ENCODE measurements around the gene CRYBA4. TPM values are rescaled to one million over a fixed set of nuclear protein-coding genes. Genes with fewer than 3 reads are reported as not detected.

CRYBA4 gene
- polyA plus RNA-seq: 0.06 TPM
- long read RNA-seq, donor 1: 0 reads
- long read RNA-seq, donor 2: 0 reads
- long read RNA-seq, donor 3: 0 reads
- long read RNA-seq, donor 4: 0 reads
- long read RNA-seq, donor 5: 0 reads
- long read RNA-seq, donor 6: 0 reads
- long read RNA-seq, donor 7: 0 reads
- long read RNA-seq, donor 8: 0 reads
- long read RNA-seq, donor 9: 0 reads
- long read RNA-seq, donor 10: 0 reads
- long read RNA-seq, donor 11: 0 reads

GRCh38 chr22:26621663-26622062 is at the start of gene CRYBA4:
Gene CRYBA4 (plus strand): TSS chr22:26621963. CDS start chr22:26622597, 634 bp downstream.
- Histone ChIP-seq H3K4me1 (ENCODE audit: control insufficient read depth, insufficient read depth, low read length) (peaks cover 5% of the 10 kb centered on the region), H3K4me3 (ENCODE audit: low read length) (no peak within 1 kb of the TSS), H3K36me3 (ENCODE audit: control insufficient read depth, insufficient read depth, low read length) (no peaks in the 10 kb centered on the region), H3K27ac (ENCODE audit: low read length) (no peak within 1 kb of the TSS), H3K9me3 (ENCODE audit: control insufficient read depth, low read depth, low read length) (no peaks in the 10 kb centered on the region), H3K27me3 (ENCODE audit: control insufficient read depth, insufficient read depth, low read length) (no peaks in the 10 kb centered on the region)
- no CpG with 5 or more reads among the region's 7 CpGs for WGBS (ENCODE audit: insufficient coverage, low lambda C conversion rate)
- no peak for DNase-seq

- no peaks in the 10 kb centered on the region for H3K27me3 ChIP-seq (ENCODE audit: control insufficient read depth, insufficient read depth, low read length)
- no CpG with 5 or more reads among the region's 10 CpGs for WGBS (ENCODE audit: insufficient coverage, low lambda C conversion rate)
- peaks cover 3% of the 10 kb centered on the region for H3K4me1 ChIP-seq (ENCODE audit: control insufficient read depth, insufficient read depth, low read length)
- H3K4me3 ChIP-seq (ENCODE audit: low read length): no peak overlapping the region
- H3K9me3 ChIP-seq (ENCODE audit: control insufficient read depth, low read depth, low read length): no peaks in the 10 kb centered on the region
- no peaks in the 10 kb centered on the region for H3K36me3 ChIP-seq (ENCODE audit: control insufficient read depth, insufficient read depth, low read length)
- DNase-seq: peak; percentile 30 to 59
- no peak overlapping the region for H3K27ac ChIP-seq (ENCODE audit: low read length)
Observed at GRCh38 chr22:26573026-26573662, 48.6 kb upstream of the CRYBA4 start.

DNA sequence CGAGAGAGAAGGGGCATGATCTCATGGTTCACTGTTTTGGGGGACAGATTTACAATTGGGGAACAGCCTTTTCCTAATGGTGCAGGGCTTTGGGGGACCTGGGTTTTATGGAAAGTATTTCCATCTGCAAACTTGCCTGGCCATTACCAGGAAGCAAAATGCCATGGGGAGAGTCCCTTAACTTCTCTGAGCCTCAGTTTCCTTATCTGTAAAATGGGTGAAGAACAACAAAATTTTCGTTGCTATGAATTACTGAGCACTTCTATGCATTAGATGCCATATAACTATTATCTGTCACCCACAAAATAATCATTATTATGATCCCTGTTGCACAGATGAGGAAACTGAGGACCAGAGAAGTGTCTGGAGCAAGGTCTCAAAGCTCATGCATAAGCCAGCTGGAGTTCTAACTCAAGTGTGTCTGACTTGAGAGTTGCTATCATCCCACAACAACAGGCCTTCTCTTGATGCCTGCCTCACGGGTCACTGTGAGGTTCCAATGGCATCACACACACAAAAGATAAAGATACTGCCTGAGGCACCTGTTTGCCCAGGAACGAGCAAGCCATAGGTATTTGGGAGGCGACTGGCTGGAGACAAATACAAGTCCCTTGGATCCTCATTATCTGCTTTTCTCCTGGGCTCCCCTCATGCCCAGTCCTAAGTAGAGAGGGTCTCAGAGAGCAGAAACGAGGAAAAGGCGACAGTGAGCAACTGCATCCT is 47.6 kb upstream of the CRYBA4 start:
- no peak overlapping the region for H3K27ac ChIP-seq (ENCODE audit: low read length)
- WGBS (ENCODE audit: insufficient coverage, low lambda C conversion rate): no CpG with 5 or more reads among the region's 7 CpGs
- H3K36me3 ChIP-seq (ENCODE audit: control insufficient read depth, insufficient read depth, low read length): no peaks in the 10 kb centered on the region
- H3K4me1 ChIP-seq (ENCODE audit: control insufficient read depth, insufficient read depth, low read length): peaks cover 3% of the 10 kb centered on the region
- H3K27me3 ChIP-seq (ENCODE audit: control insufficient read depth, insufficient read depth, low read length): no peaks in the 10 kb centered on the region
- no peak overlapping the region for H3K4me3 ChIP-seq (ENCODE audit: low read length)
- no peak for DNase-seq
- H3K9me3 ChIP-seq (ENCODE audit: control insufficient read depth, low read depth, low read length): no peaks in the 10 kb centered on the region

DNA sequence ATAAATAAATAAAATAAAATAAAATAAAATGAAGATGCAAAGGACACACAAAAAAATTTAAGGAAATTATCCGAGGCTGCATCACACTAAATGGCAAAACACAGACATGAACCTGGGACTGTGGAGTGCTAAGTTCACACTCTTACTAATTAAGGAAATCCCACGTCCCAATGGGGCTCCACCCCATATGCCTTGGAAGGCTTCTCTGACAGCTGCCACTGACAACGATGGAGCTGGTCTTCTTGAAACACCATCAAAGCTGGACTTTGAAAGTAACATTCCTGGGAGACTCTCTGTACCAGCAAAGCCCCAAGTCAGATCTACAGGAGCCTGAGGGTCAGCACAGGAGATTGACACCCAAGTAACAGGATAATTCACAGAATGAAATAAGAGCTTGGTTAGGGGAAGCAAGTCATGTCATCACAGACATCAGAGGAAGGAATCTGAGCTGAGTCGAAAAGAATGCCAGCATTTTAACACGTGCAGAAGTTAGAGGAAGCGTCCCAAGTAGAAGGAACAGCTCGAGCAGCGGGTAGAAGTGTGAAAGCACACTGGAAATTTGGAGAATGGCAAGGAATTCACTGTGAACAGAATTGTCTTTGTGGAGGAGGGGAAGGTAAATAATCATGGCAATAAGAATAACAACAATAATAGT is 45.6 kb upstream of the CRYBA4 start:
- no peaks in the 10 kb centered on the region for H3K9me3 ChIP-seq (ENCODE audit: control insufficient read depth, low read depth, low read length)
- no peak overlapping the region for H3K27ac ChIP-seq (ENCODE audit: low read length)
- no peaks in the 10 kb centered on the region for H3K27me3 ChIP-seq (ENCODE audit: control insufficient read depth, insufficient read depth, low read length)
- no peak overlapping the region for H3K4me3 ChIP-seq (ENCODE audit: low read length)
- 81% methylated on average over 6 of the region's 8 CpGs for WGBS (ENCODE audit: insufficient coverage, low lambda C conversion rate)
- peaks cover 3% of the 10 kb centered on the region for H3K4me1 ChIP-seq (ENCODE audit: control insufficient read depth, insufficient read depth, low read length)
- DNase-seq: no peak
- H3K36me3 ChIP-seq (ENCODE audit: control insufficient read depth, insufficient read depth, low read length): no peaks in the 10 kb centered on the region

- Histone ChIP-seq H3K9me3 (ENCODE audit: control insufficient read depth, low read depth, low read length) (no peaks in the 10 kb centered on the region), H3K4me3 (ENCODE audit: low read length) (no peak overlapping the region), H3K4me1 (ENCODE audit: control insufficient read depth, insufficient read depth, low read length) (peaks cover 3% of the 10 kb centered on the region), H3K27ac (ENCODE audit: low read length) (no peak overlapping the region), H3K27me3 (ENCODE audit: control insufficient read depth, insufficient read depth, low read length) (no peaks in the 10 kb centered on the region), H3K36me3 (ENCODE audit: control insufficient read depth, insufficient read depth, low read length) (no peaks in the 10 kb centered on the region)
- no peak for DNase-seq
- WGBS (ENCODE audit: insufficient coverage, low lambda C conversion rate): no CpG with 5 or more reads among the region's 7 CpGs
Observed at GRCh38 chr22:26577081-26577480, 44.7 kb upstream of the CRYBA4 start.

GRCh38 chr22:26579331-26579886 is 42.4 kb upstream of the CRYBA4 start:
- no peak overlapping the region for H3K4me3 ChIP-seq (ENCODE audit: low read length)
- H3K4me1 ChIP-seq (ENCODE audit: control insufficient read depth, insufficient read depth, low read length): no peaks in the 10 kb centered on the region
- 81% methylated on average over 4 of the region's 10 CpGs for WGBS (ENCODE audit: insufficient coverage, low lambda C conversion rate)
- no peak overlapping the region for H3K27ac ChIP-seq (ENCODE audit: low read length)
- H3K36me3 ChIP-seq (ENCODE audit: control insufficient read depth, insufficient read depth, low read length): peaks cover 5% of the 10 kb centered on the region
- no peaks in the 10 kb centered on the region for H3K27me3 ChIP-seq (ENCODE audit: control insufficient read depth, insufficient read depth, low read length)
- H3K9me3 ChIP-seq (ENCODE audit: control insufficient read depth, low read depth, low read length): no peaks in the 10 kb centered on the region
- no peak for DNase-seq

GRCh38 chr22:26580240-26580962 is 41.4 kb upstream of the CRYBA4 start:
- no peaks in the 10 kb centered on the region for H3K4me1 ChIP-seq (ENCODE audit: control insufficient read depth, insufficient read depth, low read length)
- no peaks in the 10 kb centered on the region for H3K27me3 ChIP-seq (ENCODE audit: control insufficient read depth, insufficient read depth, low read length)
- H3K4me3 ChIP-seq (ENCODE audit: low read length): no peak overlapping the region
- peaks cover 5% of the 10 kb centered on the region for H3K36me3 ChIP-seq (ENCODE audit: control insufficient read depth, insufficient read depth, low read length)
- WGBS (ENCODE audit: insufficient coverage, low lambda C conversion rate): 50% methylated on average over 2 of the region's 13 CpGs
- H3K9me3 ChIP-seq (ENCODE audit: control insufficient read depth, low read depth, low read length): no peaks in the 10 kb centered on the region
- DNase-seq: no peak
- H3K27ac ChIP-seq (ENCODE audit: low read length): no peak overlapping the region

- WGBS (ENCODE audit: insufficient coverage, low lambda C conversion rate): no CpG with 5 or more reads among the region's 1 CpG
- Histone ChIP-seq H3K27ac (ENCODE audit: low read length) (no peak overlapping the region), H3K4me1 (ENCODE audit: control insufficient read depth, insufficient read depth, low read length) (no peaks in the 10 kb centered on the region), H3K4me3 (ENCODE audit: low read length) (no peak overlapping the region), H3K36me3 (ENCODE audit: control insufficient read depth, insufficient read depth, low read length) (peaks cover 5% of the 10 kb centered on the region), H3K9me3 (ENCODE audit: control insufficient read depth, low read depth, low read length) (no peaks in the 10 kb centered on the region), H3K27me3 (ENCODE audit: control insufficient read depth, insufficient read depth, low read length) (no peaks in the 10 kb centered on the region)
- no peak for DNase-seq
Observed at GRCh38 chr22:26581026-26581425, 40.7 kb upstream of the CRYBA4 start.

DNA sequence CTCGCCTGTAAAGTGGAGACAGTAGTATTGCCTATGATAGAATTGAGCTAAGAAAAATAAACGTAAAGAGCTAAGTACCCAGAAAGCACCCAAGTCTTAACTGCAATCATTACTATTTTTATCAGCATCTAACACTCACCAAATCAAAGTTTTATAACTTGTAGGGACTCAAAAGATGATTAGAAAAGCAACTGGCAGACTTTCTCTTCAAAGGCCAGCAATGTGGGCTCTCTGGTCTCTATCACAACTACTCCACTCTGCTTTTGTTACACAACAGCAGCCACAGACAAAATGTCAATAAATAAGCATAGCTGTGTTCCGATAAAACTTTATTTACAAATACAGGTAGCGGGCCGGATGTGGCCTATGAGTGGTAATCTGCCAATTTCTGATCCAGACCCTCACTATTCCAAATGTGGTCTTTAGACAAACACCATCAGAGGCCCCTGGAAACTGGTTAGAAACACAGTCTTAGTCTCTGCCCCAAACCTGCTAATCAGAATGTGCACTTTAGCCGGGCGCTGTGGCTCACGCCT is 40.1 kb upstream of the CRYBA4 start:
- Histone ChIP-seq H3K36me3 (ENCODE audit: control insufficient read depth, insufficient read depth, low read length) (peaks cover 5% of the 10 kb centered on the region), H3K27me3 (ENCODE audit: control insufficient read depth, insufficient read depth, low read length) (no peaks in the 10 kb centered on the region), H3K27ac (ENCODE audit: low read length) (no peak overlapping the region), H3K9me3 (ENCODE audit: control insufficient read depth, low read depth, low read length) (no peaks in the 10 kb centered on the region), H3K4me3 (ENCODE audit: low read length) (no peak overlapping the region), H3K4me1 (ENCODE audit: control insufficient read depth, insufficient read depth, low read length) (no peaks in the 10 kb centered on the region)
- WGBS (ENCODE audit: insufficient coverage, low lambda C conversion rate): 87% methylated on average over 3 of the region's 8 CpGs
- DNase-seq: no peak

Measured in large intestine (tissue), 12 donors.